Measurements from ENCODE around the gene STUB1. TPM values are rescaled to one million over a fixed set of nuclear protein-coding genes. Genes with fewer than 3 reads are reported as not detected.
A peak's percentile ranks its signal among the peaks of the same experiment; 100 is the strongest.

STUB1 gene
- total and polyA plus RNA-seq, 2 of the 8 experiments (the other 6 are each of a cell fraction or from before 2014, with no cell fraction given) = 89.9 to 103 TPM

- Histone ChIP-seq H4K91ac (replicated peaks; ENCODE audit: insufficient read length, low read length) (peak within 1 kb of the TSS; percentile 81), H3K4me2 (ENCODE audit: insufficient read depth in 1 of 2, low read depth in 2 of 2, low read length in 2 of 2) (peak within 1 kb of the TSS; percentile 46 to 83), H2BK120ac (replicated peaks; ENCODE audit: low read depth, low read length) (no peak within 1 kb of the TSS), H3K27me3 (replicated peaks in 1 of 4; ENCODE audit: control insufficient read depth in 3 of 4, extremely low read depth in 1 of 4, insufficient read depth in 3 of 4, low read length in 3 of 4) (no peaks in the 10 kb centered on the region), H3K79me1 (ENCODE audit: low read depth, low read length) (peaks cover 13% of the 10 kb centered on the region), H2BK12ac (ENCODE audit: low read depth, low read length) (peak within 1 kb of the TSS; percentile 53; the same call in 1 of the 2 replicates), H3K23ac (ENCODE audit: insufficient read length) (no peak within 1 kb of the TSS), H3K56ac (replicated peaks; ENCODE audit: insufficient read length, low read depth, low read length) (peak within 1 kb of the TSS; percentile 39), H4K20me1 (replicated peaks in 1 of 2; ENCODE audit: control insufficient read depth in 1 of 2, insufficient read depth in 2 of 2, low read length in 2 of 2) (peaks cover 4 to 23% of the 10 kb centered on the region in 2 experiments), H3K4me1 (replicated peaks in 1 of 4; ENCODE audit: control insufficient read depth in 3 of 4, insufficient read depth in 4 of 4, low read length in 3 of 4) (peaks cover 0 to 8% (median 5%) of the 10 kb centered on the region in 4 experiments; a peak in 5 of 7 replicates), H4K5ac (ENCODE audit: insufficient read length, low read depth, low read length) (no peak within 1 kb of the TSS), H2BK5ac (ENCODE audit: low read depth, low read length) (0 out of 2 replicates have a peak within 1 kb of the TSS, but pooled peaks have one; percentile 32), H2BK20ac (ENCODE audit: low read length) (no peak within 1 kb of the TSS), H3K4me3 (ENCODE audit: extremely low read depth in 1 of 4, insufficient read depth in 2 of 4, low read depth in 3 of 4, low read length in 4 of 4) (peak within 1 kb of the TSS; percentile 71 to 89 (median 76)), H3K14ac (ENCODE audit: insufficient read length) (no peak within 1 kb of the TSS), H3K9ac (replicated peaks in 1 of 4; ENCODE audit: extremely low read depth in 1 of 4, low read depth in 3 of 4, low read length in 3 of 4) (peak within 1 kb of the TSS; percentile 38 to 75 (median 57)), H3K23me2 (ENCODE audit: low read depth, low read length) (peaks cover 5% of the 10 kb centered on the region; the same call in 1 of the 2 replicates), H3K9me3 (ENCODE audit: insufficient read depth in 2 of 2, low read depth in 1 of 2, low read length in 1 of 2) (no peaks in the 10 kb centered on the region), H3K79me2 (ENCODE audit: control insufficient read depth in 1 of 2, insufficient read depth in 2 of 2, low read length in 2 of 2) (peaks cover 0 to 13% of the 10 kb centered on the region in 2 experiments; a peak in 1 of 4 replicates), H2BK15ac (ENCODE audit: low read length) (peak within 1 kb of the TSS; percentile 46; the same call in 1 of the 2 replicates), H3K18ac (ENCODE audit: extremely low read depth, low read length) (no peak within 1 kb of the TSS; the same call in 1 of the 2 replicates), H3K27ac (ENCODE audit: low read depth, low read length) (peak within 1 kb of the TSS; percentile 23; the same call in 1 of the 2 replicates), H2AFZ (ENCODE audit: low read length) (no peak within 1 kb of the TSS), H4K8ac (ENCODE audit: extremely low read depth, insufficient read depth, low read length) (peak within 1 kb of the TSS; percentile 89), H3K36me3 (ENCODE audit: control insufficient read depth in 2 of 4, insufficient read depth in 4 of 4, low read length in 3 of 4) (peaks cover 11 to 37% (median 31%) of the 10 kb centered on the region in 4 experiments; a peak in 7 of 8 replicates), H2AK5ac (ENCODE audit: low read depth, low read length) (peak within 1 kb of the TSS; percentile 4; the same call in 1 of the 2 replicates), H3K4ac (replicated peaks; ENCODE audit: insufficient read length, low read depth, low read length) (peak within 1 kb of the TSS; percentile 85)
- POLR2A ChIA-PET (ENCODE audit: partially characterized antibody) = interaction anchor here (0.7 to 17.4 kb wide), 10 partner anchors 10 to 142 kb away, joined by 3 to 214 read pairs (median 4); partner anchors contain the start of genes JMJD8, RHBDL1, STUB1 and WDR90
- no peak for FAIRE-seq
- WGBS, 2 experiments (ENCODE audit: extremely low coverage in 1 of 2, insufficient coverage in 1 of 2, insufficient read length in 1 of 2, insufficient replicate concordance in 2 of 2, low coverage in 1 of 2, low lambda C conversion rate in 2 of 2, missing lambda C conversion rate in 1 of 2) = 18% methylated on average over 7 of the region's 78 CpGs; no CpG with 5 or more reads in 1 of the 2 experiments
- CTCF ChIA-PET (ENCODE audit: partially characterized antibody) = interaction anchor here (0.6 to 12.0 kb wide), 12 partner anchors 8 to 232 kb away, joined by 3 to 104 read pairs (median 4); partner anchors contain the start of genes JMJD8, WDR24 and WDR90
- DNase-seq (ENCODE audit: low read depth in 1 of 2, low spot score in 2 of 2) = peak; percentile 47 to 94
- TF ChIP-seq, protein P1, sequence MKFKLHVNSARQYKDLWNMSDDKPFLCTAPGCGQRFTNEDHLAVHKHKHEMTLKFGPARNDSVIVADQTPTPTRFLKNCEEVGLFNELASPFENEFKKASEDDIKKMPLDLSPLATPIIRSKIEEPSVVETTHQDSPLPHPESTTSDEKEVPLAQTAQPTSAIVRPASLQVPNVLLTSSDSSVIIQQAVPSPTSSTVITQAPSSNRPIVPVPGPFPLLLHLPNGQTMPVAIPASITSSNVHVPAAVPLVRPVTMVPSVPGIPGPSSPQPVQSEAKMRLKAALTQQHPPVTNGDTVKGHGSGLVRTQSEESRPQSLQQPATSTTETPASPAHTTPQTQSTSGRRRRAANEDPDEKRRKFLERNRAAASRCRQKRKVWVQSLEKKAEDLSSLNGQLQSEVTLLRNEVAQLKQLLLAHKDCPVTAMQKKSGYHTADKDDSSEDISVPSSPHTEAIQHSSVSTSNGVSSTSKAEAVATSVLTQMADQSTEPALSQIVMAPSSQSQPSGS (IDR thresholded peaks at IDR 0.05; ENCODE audit: low read length) = 0 out of 2 replicates have a peak, but pooled peaks have one; percentile 30
- TF ChIP-seq, protein P2, sequence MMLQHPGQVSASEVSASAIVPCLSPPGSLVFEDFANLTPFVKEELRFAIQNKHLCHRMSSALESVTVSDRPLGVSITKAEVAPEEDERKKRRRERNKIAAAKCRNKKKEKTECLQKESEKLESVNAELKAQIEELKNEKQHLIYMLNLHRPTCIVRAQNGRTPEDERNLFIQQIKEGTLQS (IDR thresholded peaks at IDR 0.05; ENCODE audit: insufficient read depth, low read depth, low read length) = no peak
- TF ChIP-seq CTBP2 (IDR thresholded peaks at IDR 0.05; ENCODE audit: borderline replicate concordance, insufficient read depth, insufficient read length, low read length) (no peak), TEAD4 (IDR thresholded peaks at IDR 0.05; ENCODE audit: low read depth, low read length) (no peak), EZH2 (IDR thresholded peaks at IDR 0.05; ENCODE audit: low read depth, low read length, severe bottlenecking) (no peak), HDAC2 (IDR thresholded peaks at IDR 0.05; ENCODE audit: borderline replicate concordance in 1 of 2, low read depth in 2 of 2, low read length in 2 of 2) (no peak), NRF1 (IDR thresholded peaks at IDR 0.05; ENCODE audit: low read depth, low read length) (no peak)
These were observed 12.3 kb upstream of the STUB1 start, which contains the start of gene RHOT2 for GRCh38 chr16:667780-668518. TSS of gene RHOT2 (plus strand) at chr16:668132. CDS start at chr16:668200, 68 bp downstream.
